Gastroesophageal sphincter (tissue), 4 donors: Measurements from ENCODE around the gene HERC4. TPM values are rescaled to one million over a fixed set of nuclear protein-coding genes. Genes with fewer than 3 reads are reported as not detected.

ENCODE experiments used
- ATAC-seq: fragments of 150-250 bp; one replicate; pipeline ENCODE4 v1.9.1; 2016; ENCODE audit warnings: mild to moderate bottlenecking, moderate library complexity
- H3K27ac ChIP-seq, 4 donors: fragments of 200-600 bp; sonication (generic) in 3 of 4; 1 replicate in 3 of 4; 2 replicates in 1 of 4; pipeline ENCODE4 v1.5.1; 2016 to 2019
- H3K27me3 ChIP-seq: fragments of 200-600 bp; sonication (generic); one replicate; pipeline ENCODE4 v1.5.1; 2019
- H3K36me3 ChIP-seq, 2 donors: fragments of 200-600 bp; sonication (generic); one replicate each; pipeline ENCODE4 v1.5.1; 2019; ENCODE audit warnings: control low read depth in 1 of 2
- H3K4me1 ChIP-seq, 3 donors: fragments of 200-600 bp; sonication (generic); 1 replicate in 2 of 3; 2 replicates in 1 of 3; pipeline ENCODE4 v1.5.1; 2016 to 2019; ENCODE audit warnings: control low read depth in 2 of 3
- H3K4me3 ChIP-seq, 2 donors: fragments of 200-600 bp; sonication (generic); one replicate each; pipeline ENCODE4 v1.5.1; 2019; ENCODE audit warnings: mild to moderate bottlenecking in 1 of 2, moderate library complexity in 1 of 2
- H3K9me3 ChIP-seq, 3 donors: fragments of 200-600 bp; sonication (generic); one replicate each; pipeline ENCODE4 v1.5.1; 2017 to 2019; ENCODE audit warnings: control low read depth in 2 of 3
- EP300 ChIP-seq: sonication (generic); formaldehyde crosslinking; IDR thresholded peaks from one replicate; pipeline ENCODE4 v1.6.1; 2017; ENCODE audit warnings: antibody characterized with exemption, mild to moderate bottlenecking
- POLR2A ChIP-seq, 2 donors: fragments of 450-650 bp; IDR thresholded peaks; one replicate each; pipeline ENCODE4 v1.6.1; 2017; ENCODE audit warnings: antibody characterized with exemption in 2 of 2, mild to moderate bottlenecking in 2 of 2, moderate library complexity in 1 of 2
- POLR2AphosphoS5 ChIP-seq: sonication (generic); formaldehyde crosslinking; IDR thresholded peaks from one replicate; pipeline ENCODE4 v1.6.1; 2017; ENCODE audit warnings: antibody characterized with exemption
- WGBS, 2 donors: methylation state at CpG; one replicate each; pipeline ENCODE4 v1.1.5; 2018; ENCODE audit warnings: low coverage in 1 of 2; 5-methylcytosine and 5-hydroxymethylcytosine counted together
- total RNA-seq, 4 donors: library from RNA; depleted of rRNA; stranded (reverse); fragments of >200 nt; gene quantifications; one replicate each; pipeline ENCODE4 v1.1.0, GENCODE V29; 2016
- TF ChIP-seq, protein P1 (sequence below), 4 experiments: fragments of 200-600 bp in 2 of 4; fragments of 450-650 bp in 2 of 4; sonication (generic) in 1 of 4; IDR thresholded peaks; one replicate each; pipeline ENCODE4 v1.5.1; 2017 to 2019; ENCODE audit warnings: antibody characterized with exemption in 4 of 4, mild to moderate bottlenecking in 2 of 4, moderate library complexity in 2 of 4

Gene HERC4
- total RNA-seq, 4 donors from 2014 or later = 30.3 to 58.4 (median 43.0) TPM

DNA sequence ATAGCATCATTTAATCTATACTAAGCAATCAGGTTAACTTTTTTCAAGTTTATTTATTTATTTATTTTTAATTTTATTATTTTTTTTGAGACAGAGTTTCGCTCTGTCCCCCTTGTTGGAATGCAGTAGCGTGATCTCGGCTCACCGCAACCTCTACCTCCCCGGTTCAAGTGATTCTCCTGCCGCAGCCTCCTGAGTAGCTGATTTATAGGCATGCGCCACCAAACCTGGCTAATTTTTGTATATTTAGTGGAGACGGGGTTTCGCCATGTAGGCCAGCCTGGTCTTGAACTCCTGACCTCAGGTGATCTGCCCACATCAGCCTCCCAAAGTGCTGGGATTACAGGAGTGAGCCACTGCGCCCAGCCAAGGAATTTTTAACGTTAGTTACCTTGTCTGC lies 33.6 kb upstream of the HERC4 start:
- no peaks in the 10 kb centered on the region for H3K36me3 ChIP-seq
- no peaks in the 10 kb centered on the region for H3K9me3 ChIP-seq
- TF ChIP-seq, protein P1, sequence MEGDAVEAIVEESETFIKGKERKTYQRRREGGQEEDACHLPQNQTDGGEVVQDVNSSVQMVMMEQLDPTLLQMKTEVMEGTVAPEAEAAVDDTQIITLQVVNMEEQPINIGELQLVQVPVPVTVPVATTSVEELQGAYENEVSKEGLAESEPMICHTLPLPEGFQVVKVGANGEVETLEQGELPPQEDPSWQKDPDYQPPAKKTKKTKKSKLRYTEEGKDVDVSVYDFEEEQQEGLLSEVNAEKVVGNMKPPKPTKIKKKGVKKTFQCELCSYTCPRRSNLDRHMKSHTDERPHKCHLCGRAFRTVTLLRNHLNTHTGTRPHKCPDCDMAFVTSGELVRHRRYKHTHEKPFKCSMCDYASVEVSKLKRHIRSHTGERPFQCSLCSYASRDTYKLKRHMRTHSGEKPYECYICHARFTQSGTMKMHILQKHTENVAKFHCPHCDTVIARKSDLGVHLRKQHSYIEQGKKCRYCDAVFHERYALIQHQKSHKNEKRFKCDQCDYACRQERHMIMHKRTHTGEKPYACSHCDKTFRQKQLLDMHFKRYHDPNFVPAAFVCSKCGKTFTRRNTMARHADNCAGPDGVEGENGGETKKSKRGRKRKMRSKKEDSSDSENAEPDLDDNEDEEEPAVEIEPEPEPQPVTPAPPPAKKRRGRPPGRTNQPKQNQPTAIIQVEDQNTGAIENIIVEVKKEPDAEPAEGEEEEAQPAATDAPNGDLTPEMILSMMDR (IDR thresholded peaks at IDR 0.05) = no peak
- TF ChIP-seq POLR2A (IDR thresholded peaks at IDR 0.05) (no peak), POLR2AphosphoS5 (no peak), EP300 (no peak)
- no peaks in the 10 kb centered on the region for H3K27me3 ChIP-seq
- H3K4me3 ChIP-seq = no peak overlapping the region
- peaks cover 0 to 19% (median 4%) of the 10 kb centered on the region in 3 donors for H3K4me1 ChIP-seq
- no peak for ATAC-seq
- WGBS, 2 donors = 96 to 100% methylated on average over 6 to 11 of the region's 11 CpGs
- no peak overlapping the region for H3K27ac ChIP-seq

DNA sequence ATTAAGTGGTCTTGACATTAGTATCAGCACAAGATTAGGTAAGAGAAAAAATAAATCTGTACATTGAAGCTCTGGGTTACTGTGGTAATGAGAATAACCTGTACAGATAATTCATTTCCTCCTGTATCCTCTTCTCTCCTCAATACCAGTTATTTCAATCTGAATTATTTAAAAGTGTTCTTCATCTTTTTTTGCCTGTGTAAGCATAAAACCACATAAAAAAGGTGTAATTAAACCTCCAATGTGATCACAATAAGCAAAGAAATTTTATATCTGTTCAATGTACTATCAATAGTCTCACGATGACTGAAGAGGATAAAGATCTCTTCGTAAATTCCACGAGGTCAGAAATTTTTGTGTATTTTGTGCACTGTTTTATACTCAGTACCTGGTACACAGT lies 33.0 kb upstream of the HERC4 start:
- WGBS, 2 donors = 88 to 94% methylated on average over 3 of the region's 3 CpGs
- no peak overlapping the region for H3K27ac ChIP-seq
- no peak for ATAC-seq
- peaks cover 0 to 19% (median 4%) of the 10 kb centered on the region in 3 donors for H3K4me1 ChIP-seq
- H3K27me3 ChIP-seq = no peaks in the 10 kb centered on the region
- no peak overlapping the region for H3K4me3 ChIP-seq
- no peaks in the 10 kb centered on the region for H3K9me3 ChIP-seq
- TF ChIP-seq POLR2A (IDR thresholded peaks at IDR 0.05) (no peak), EP300 (no peak), POLR2AphosphoS5 (no peak)
- H3K36me3 ChIP-seq = no peaks in the 10 kb centered on the region

DNA sequence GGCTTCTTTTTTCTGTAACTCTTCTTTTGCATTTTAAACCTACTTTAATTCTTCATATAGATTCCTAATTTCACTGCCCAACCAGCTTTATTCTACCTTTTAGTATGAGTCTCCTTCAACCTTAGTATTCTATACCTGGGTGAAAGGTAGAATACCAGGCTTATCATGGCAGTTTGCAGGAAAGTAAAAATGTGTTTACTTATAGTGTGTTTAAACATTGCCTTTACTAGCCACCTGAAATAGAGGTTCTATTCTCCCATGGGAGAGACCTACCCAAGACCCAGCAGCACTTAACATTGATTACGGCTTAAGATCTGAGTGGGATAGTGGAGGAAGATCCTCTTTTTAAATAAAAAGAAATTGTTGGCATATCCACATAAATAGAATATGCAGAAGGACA lies 32.6 kb upstream of the HERC4 start:
- no peak overlapping the region for H3K4me3 ChIP-seq

DNA sequence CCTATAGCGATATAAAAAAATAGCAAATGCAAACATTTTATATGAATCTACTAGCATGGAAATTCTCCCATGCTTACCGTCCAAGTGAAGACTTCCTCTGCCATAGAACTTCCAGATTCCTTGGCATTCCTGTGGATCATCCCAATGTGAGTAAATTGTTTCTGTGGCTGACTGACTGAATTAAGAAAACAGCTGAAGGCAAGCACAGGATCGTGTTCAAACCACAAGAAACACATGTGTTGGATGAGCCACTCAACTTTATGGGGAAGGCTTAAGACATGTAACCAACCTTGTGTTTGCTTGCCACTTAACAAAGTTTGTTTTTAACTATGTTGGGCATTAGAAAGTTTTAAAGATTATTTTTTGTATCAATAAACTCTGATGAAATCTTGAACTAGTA lies 31.6 kb upstream of the HERC4 start:
- H3K4me1 ChIP-seq = peaks cover 0 to 19% (median 4%) of the 10 kb centered on the region in 3 donors
- no peak for ATAC-seq
- H3K9me3 ChIP-seq = no peaks in the 10 kb centered on the region
- no peak overlapping the region for H3K27ac ChIP-seq
- WGBS, 2 donors = 67 to 86% methylated on average over 3 of the region's 3 CpGs
- no peak overlapping the region for H3K4me3 ChIP-seq
- TF ChIP-seq EP300 (no peak), POLR2A (IDR thresholded peaks at IDR 0.05) (no peak), POLR2AphosphoS5 (no peak)
- TF ChIP-seq, protein P1 (IDR thresholded peaks at IDR 0.05) = no peak
- H3K27me3 ChIP-seq = no peaks in the 10 kb centered on the region
- no peaks in the 10 kb centered on the region for H3K36me3 ChIP-seq

More for the DNA sequence above, 32.6 kb upstream of the HERC4 start:
- H3K9me3 ChIP-seq = no peaks in the 10 kb centered on the region
- peaks cover 0 to 19% (median 4%) of the 10 kb centered on the region in 3 donors for H3K4me1 ChIP-seq
- no peak for ATAC-seq
- no peaks in the 10 kb centered on the region for H3K27me3 ChIP-seq
- no peak overlapping the region for H3K27ac ChIP-seq
- H3K36me3 ChIP-seq = no peaks in the 10 kb centered on the region
- TF ChIP-seq POLR2AphosphoS5 = no peak
- no peak for TF ChIP-seq EP300
- TF ChIP-seq, protein P1 (IDR thresholded peaks at IDR 0.05) = no peak
- no peak for TF ChIP-seq POLR2A (IDR thresholded peaks at IDR 0.05)
- 100% methylated on average over 1 of the region's 1 CpG for WGBS, 2 donors

DNA sequence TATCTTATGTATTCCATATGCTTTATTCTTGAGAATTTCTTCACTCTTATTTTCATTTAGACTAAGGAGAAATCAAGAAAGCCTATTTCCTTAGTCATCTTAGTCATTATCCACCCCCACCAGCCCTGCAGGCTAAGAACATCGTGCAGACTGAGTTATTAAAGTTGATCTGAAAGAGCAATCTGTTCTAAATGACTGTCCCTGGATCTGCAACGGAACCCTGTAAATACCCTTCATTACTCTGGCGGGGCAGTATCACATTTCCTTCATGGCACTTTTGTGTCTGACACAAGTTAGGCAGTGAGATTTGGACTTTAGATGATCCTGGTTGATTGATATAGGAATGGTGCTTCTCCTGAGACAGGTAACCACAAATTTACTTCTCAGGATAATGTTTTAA lies 30.7 kb upstream of the HERC4 start:
- Histone ChIP-seq H3K4me3 (no peak overlapping the region), H3K9me3 (no peaks in the 10 kb centered on the region), H3K36me3 (no peaks in the 10 kb centered on the region), H3K4me1 (peaks cover 0 to 18% (median 4%) of the 10 kb centered on the region in 3 donors), H3K27me3 (no peaks in the 10 kb centered on the region), H3K27ac (no peak overlapping the region)
- 63 to 66% methylated on average over 3 of the region's 3 CpGs for WGBS, 2 donors
- no peak for ATAC-seq
- TF ChIP-seq POLR2AphosphoS5 = no peak
- TF ChIP-seq, protein P1 (IDR thresholded peaks at IDR 0.05) = no peak
- TF ChIP-seq POLR2A (IDR thresholded peaks at IDR 0.05) = no peak
- no peak for TF ChIP-seq EP300
